Cardiac fibroblast (primary cell): ENCODE measurements around the gene VIP.

ENCODE experiments used
- DNase-seq, 2 donors: peaks; one replicate each; pipeline versions ENCODE4 v3.0.0 to v3.0.0-alpha.2; 2010; ENCODE audit warnings: low read depth in 2 of 2
- H3K4me3 ChIP-seq, 2 donors: replicated peaks in 1 of 2; 1 replicate in 1 of 2; 2 replicates in 1 of 2; pipeline ENCODE4 v1.5.1; 2011; ENCODE audit warnings: low read depth in 2 of 2, low read length in 2 of 2, mild to moderate bottlenecking in 2 of 2, moderate library complexity in 1 of 2
- CTCF ChIP-seq: IDR thresholded peaks from one replicate; pipeline ENCODE4 v1.5.1; 2011; ENCODE audit warnings: low read depth, mild to moderate bottlenecking, low read length, inconsistent platforms

VIP gene

GRCh38 chr6:152746172-152746553 lies 4.4 kb upstream of the VIP start:
- no peak overlapping the region for H3K4me3 ChIP-seq
- TF ChIP-seq CTCF, result no peak
- DNase-seq, result peak; percentile 23 to 57

- peak; percentile 15 to 53 for DNase-seq
- H3K4me3 ChIP-seq, result no peak overlapping the region
- no peak for TF ChIP-seq CTCF
Measured at GRCh38 chr6:152748843-152749242, 1.8 kb upstream of the VIP start.

GRCh38 chr6:152749336-152749735 lies 1.3 kb upstream of the VIP start:
- no peak for DNase-seq
- no peak overlapping the region for H3K4me3 ChIP-seq
- no peak for TF ChIP-seq CTCF

- TF ChIP-seq CTCF, result no peak
- H3K4me3 ChIP-seq, result no peak overlapping the region
Measured at GRCh38 chr6:152765331-152765730, 14.7 kb downstream of the VIP start.

GRCh38 chr6:152769159-152769558 lies 18.6 kb downstream of the VIP start:
- TF ChIP-seq CTCF, result no peak
- DNase-seq, result no peak
- no peak overlapping the region for H3K4me3 ChIP-seq

More at GRCh38 chr6:152765331-152765730, 14.7 kb downstream of the VIP start:
- no peak for DNase-seq

- no peak for TF ChIP-seq CTCF
- DNase-seq, result no peak
- H3K4me3 ChIP-seq, result no peak overlapping the region
Measured at GRCh38 chr6:152769993-152770392, 19.4 kb downstream of the VIP start.

- H3K4me3 ChIP-seq, result no peak overlapping the region
- TF ChIP-seq CTCF, result no peak
- no peak for DNase-seq
Measured at GRCh38 chr6:152771061-152771687, 20.6 kb downstream of the VIP start.
